Measurements from ENCODE around the gene FAM181B. TPM values are rescaled to one million over a fixed set of nuclear protein-coding genes. Genes with fewer than 3 reads are reported as not detected.

The FAM181B gene, protein sequence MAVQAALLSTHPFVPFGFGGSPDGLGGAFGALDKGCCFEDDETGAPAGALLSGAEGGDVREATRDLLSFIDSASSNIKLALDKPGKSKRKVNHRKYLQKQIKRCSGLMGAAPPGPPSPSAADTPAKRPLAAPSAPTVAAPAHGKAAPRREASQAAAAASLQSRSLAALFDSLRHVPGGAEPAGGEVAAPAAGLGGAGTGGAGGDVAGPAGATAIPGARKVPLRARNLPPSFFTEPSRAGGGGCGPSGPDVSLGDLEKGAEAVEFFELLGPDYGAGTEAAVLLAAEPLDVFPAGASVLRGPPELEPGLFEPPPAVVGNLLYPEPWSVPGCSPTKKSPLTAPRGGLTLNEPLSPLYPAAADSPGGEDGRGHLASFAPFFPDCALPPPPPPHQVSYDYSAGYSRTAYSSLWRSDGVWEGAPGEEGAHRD
- under 0.01 TPM in 2 replicates for total RNA-seq

DNA sequence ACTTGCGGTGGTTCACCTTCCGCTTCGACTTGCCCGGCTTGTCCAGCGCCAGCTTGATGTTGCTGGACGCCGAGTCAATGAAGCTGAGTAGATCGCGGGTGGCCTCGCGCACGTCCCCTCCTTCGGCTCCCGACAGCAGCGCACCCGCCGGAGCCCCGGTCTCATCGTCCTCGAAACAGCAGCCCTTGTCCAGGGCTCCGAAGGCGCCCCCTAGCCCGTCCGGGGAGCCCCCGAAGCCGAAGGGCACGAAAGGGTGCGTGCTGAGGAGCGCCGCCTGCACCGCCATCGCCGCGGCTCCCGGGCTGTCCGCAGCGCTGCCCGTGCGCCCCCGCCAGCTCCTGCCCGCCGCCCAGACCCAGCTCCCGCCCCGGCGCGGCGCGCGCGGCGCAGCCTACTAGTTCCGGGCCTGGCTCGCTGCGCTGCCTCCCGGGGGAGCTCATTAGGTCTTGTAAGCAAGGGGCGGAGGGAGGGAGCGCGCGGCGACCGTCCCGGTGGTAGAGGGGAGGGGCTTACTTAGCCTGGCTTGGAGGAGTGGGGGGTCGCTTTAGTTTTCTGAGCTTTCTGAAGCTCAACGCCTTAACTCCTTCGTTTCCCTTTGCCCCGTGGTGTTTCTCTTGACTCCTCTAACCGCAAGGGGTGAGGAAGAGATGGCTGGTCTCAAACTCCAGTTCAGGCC is at the start of gene FAM181B:
Gene FAM181B (minus strand): TSS at position 421 of the 676 bp plus-strand sequence. CDS start 135 bp downstream, at position 286.

Small RNAs within 50 kb of the gene (small RNA-seq; reads per million reads assigned to genes)
- gene RPS28P7 = 0.42 reads per million

Other genes starting within 250 kb of the FAM181B start
- gene PRCP, start 166.6 kb upstream of the FAM181B start, total RNA-seq = 105 and 143 TPM in 2 replicates
- gene DDIAS, start 167.9 kb upstream of the FAM181B start, total RNA-seq = 15.0 and 19.5 TPM in 2 replicates